ENCODE data around the gene SUPT20HL2.
A peak's percentile ranks its signal among the peaks of the same experiment; 100 is the strongest.

SUPT20HL2 gene

DNA sequence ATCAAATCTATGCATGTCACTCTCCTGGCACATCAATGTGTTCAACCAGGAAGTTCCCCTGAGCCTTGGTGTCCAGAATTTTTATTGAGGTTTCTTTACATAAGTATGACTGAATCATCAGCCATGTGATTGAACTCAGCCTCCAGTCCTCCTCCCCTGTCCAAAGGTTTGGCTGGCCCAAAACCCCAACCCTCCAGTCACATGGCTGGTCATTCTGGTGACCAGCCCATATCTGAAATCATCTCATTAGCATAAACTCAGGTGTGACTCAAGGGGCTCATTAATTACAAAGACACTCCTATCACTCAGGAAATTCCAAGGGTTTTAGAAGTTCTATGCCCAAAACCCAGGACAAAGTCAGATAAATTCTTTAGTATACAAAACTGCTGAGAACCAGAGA lies 20.6 kb upstream of the SUPT20HL2 start:
- Histone ChIP-seq H3K36me3 (replicated peaks) (no peaks in the 10 kb centered on the region), H3K27ac (no peak overlapping the region), H3K27me3 (replicated peaks) (no peaks in the 10 kb centered on the region), H3K4me3 (ENCODE audit: low read depth, low read length) (no peak overlapping the region)
- in situ Hi-C loops (cut with HindIII; ENCODE audit: low pct_ligation_motif_present, low sequenced_read_pairs): no loop called here
- TF ChIP-seq CTCF (IDR thresholded peaks at IDR 0.05; ENCODE audit: low read depth, low read length, missing control alignments): no peak
- DNase-seq: no peak

- Histone ChIP-seq H3K27ac (peak overlapping the region; percentile 18), H3K36me3 (replicated peaks) (no peaks in the 10 kb centered on the region), H3K27me3 (replicated peaks) (no peaks in the 10 kb centered on the region), H3K4me3 (ENCODE audit: low read depth, low read length) (no peak overlapping the region)
- DNase-seq: no peak
- TF ChIP-seq CTCF (IDR thresholded peaks at IDR 0.05; ENCODE audit: low read depth, low read length, missing control alignments): no peak
- in situ Hi-C loops (cut with HindIII; ENCODE audit: low pct_ligation_motif_present, low sequenced_read_pairs): no loop called here
Observed at GRCh38 chrX:24333371-24333770, 19.5 kb upstream of the SUPT20HL2 start.

- H3K4me3 ChIP-seq (ENCODE audit: low read depth, low read length): no peak overlapping the region
- TF ChIP-seq CTCF (IDR thresholded peaks at IDR 0.05; ENCODE audit: low read depth, low read length, missing control alignments): no peak
- H3K27me3 ChIP-seq (replicated peaks): no peaks in the 10 kb centered on the region
- DNase-seq: peak; percentile 22
- no peaks in the 10 kb centered on the region for H3K36me3 ChIP-seq (replicated peaks)
- no peak overlapping the region for H3K27ac ChIP-seq
- in situ Hi-C loops (cut with HindIII; ENCODE audit: low pct_ligation_motif_present, low sequenced_read_pairs): no loop called here
Observed at GRCh38 chrX:24332878-24333277, 19.0 kb upstream of the SUPT20HL2 start.

GRCh38 chrX:24325231-24325630 lies 11.4 kb upstream of the SUPT20HL2 start:
- H3K27me3 ChIP-seq (replicated peaks): no peaks in the 10 kb centered on the region

DNA sequence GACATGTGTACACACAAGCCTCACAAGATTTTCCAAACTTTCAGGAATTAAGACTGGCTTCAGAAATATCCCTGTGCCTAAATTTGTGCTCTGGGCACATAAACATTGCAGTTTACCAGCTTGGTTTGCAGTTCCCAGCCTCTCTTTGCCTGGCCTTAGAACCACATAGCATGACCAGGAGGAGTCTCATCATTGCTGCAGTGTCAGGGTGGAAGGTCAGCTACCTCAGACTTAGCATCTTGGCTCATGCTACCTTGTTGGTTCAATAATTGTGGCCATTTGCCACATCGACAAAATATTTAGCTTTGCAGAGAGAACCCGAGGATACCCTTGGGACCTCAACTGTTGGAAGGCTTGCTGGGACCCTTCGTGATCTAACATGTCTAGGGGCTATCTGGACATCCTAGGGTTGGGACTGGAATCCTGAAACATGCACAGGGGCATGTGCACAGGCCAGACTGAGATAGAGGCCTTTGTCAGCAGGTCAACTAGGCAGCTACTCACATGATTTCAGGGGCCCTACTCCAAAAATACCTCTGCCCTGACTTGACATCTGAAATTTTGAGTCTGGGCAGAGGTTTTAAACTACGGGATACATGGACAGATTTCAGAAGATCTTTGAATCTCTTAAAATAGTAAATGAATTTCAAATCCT lies 8.0 kb upstream of the SUPT20HL2 start:
- in situ Hi-C loops (cut with HindIII; ENCODE audit: low pct_ligation_motif_present, low sequenced_read_pairs): no loop called here

More at GRCh38 chrX:24325231-24325630, 11.4 kb upstream of the SUPT20HL2 start:
- no peak overlapping the region for H3K4me3 ChIP-seq (ENCODE audit: low read depth, low read length)
- no peak for TF ChIP-seq CTCF (IDR thresholded peaks at IDR 0.05; ENCODE audit: low read depth, low read length, missing control alignments)
- in situ Hi-C loops (cut with HindIII; ENCODE audit: low pct_ligation_motif_present, low sequenced_read_pairs): no loop called here
- H3K36me3 ChIP-seq (replicated peaks): no peaks in the 10 kb centered on the region
- no peak overlapping the region for H3K27ac ChIP-seq
- DNase-seq: no peak

More for the DNA sequence above, 8.0 kb upstream of the SUPT20HL2 start:
- no peak overlapping the region for H3K4me3 ChIP-seq (ENCODE audit: low read depth, low read length)
- no peak for DNase-seq
- no peaks in the 10 kb centered on the region for H3K27me3 ChIP-seq (replicated peaks)
- no peak overlapping the region for H3K27ac ChIP-seq
- no peak for TF ChIP-seq CTCF (IDR thresholded peaks at IDR 0.05; ENCODE audit: low read depth, low read length, missing control alignments)
- H3K36me3 ChIP-seq (replicated peaks): no peaks in the 10 kb centered on the region
